Karpas-422 (cell line): ENCODE measurements around the gene TTC4. TPM values are rescaled to one million over a fixed set of nuclear protein-coding genes. Genes with fewer than 3 reads are reported as not detected.
A peak's percentile ranks its signal among the peaks of the same experiment; 100 is the strongest.

Experiments used
- DNase-seq: peaks from one replicate; pipeline ENCODE4 v3.0.0-alpha.2; 2015
- H2AFZ ChIP-seq: fragments of 200-600 bp; sonication (generic); 2 replicates; pipeline ENCODE4 v1.6.1; 2014; ENCODE audit warnings: antibody characterized with exemption, low read length, mixed read lengths
- H3K27ac ChIP-seq: fragments of 200-600 bp; sonication (generic); 2 replicates; pipeline ENCODE4 v1.5.1; 2014; ENCODE audit warnings: mild to moderate bottlenecking, low read length, moderate library complexity
- H3K27me3 ChIP-seq: fragments of 200-600 bp; sonication (generic); 2 replicates; pipeline ENCODE4 v1.6.1; 2014; ENCODE audit warnings: low read length, mixed read lengths
- H3K36me3 ChIP-seq: fragments of 200-600 bp; sonication (generic); 2 replicates; pipeline ENCODE4 v1.6.1; 2014; ENCODE audit warnings: low read length, mixed read lengths; ENCODE audit not compliant: insufficient read depth
- H3K4me1 ChIP-seq: fragments of 200-600 bp; sonication (generic); 2 replicates; pipeline ENCODE4 v1.6.1; 2014; ENCODE audit warnings: mild to moderate bottlenecking, low read length, mixed read lengths
- H3K4me2 ChIP-seq: fragments of 200-600 bp; sonication (generic); 2 replicates; pipeline ENCODE4 v1.6.1; 2014; ENCODE audit warnings: low read length, low read depth, mild to moderate bottlenecking; ENCODE audit not compliant: poor library complexity, severe bottlenecking
- H3K4me3 ChIP-seq: fragments of 200-600 bp; sonication (generic); 2 replicates; pipeline ENCODE4 v1.5.1; 2014; ENCODE audit warnings: mild to moderate bottlenecking, antibody characterized with exemption, low read length, mixed read lengths
- H3K79me2 ChIP-seq: fragments of 200-600 bp; sonication (generic); 2 replicates; pipeline ENCODE4 v1.6.1; 2014; ENCODE audit warnings: mild to moderate bottlenecking, low read length, mixed read lengths
- H3K9ac ChIP-seq: fragments of 200-600 bp; sonication (generic); 2 replicates; pipeline ENCODE4 v1.6.0; 2014; ENCODE audit warnings: low read length
- H3K9me2 ChIP-seq: fragments of 200-600 bp; sonication (generic), shearing (Covaris generic); replicated peaks from 2 replicates; pipeline ENCODE4 v1.6.0; 2014; ENCODE audit warnings: mild to moderate bottlenecking, low read length, moderate library complexity; ENCODE audit not compliant: insufficient read depth
- H3K9me3 ChIP-seq: fragments of 300-700, 200-600 bp; sonication (generic); 2 replicates; pipeline ENCODE4 v1.6.1; 2014; ENCODE audit warnings: low read length, mixed read lengths
- H4K20me1 ChIP-seq: fragments of 200-600 bp; sonication (generic); 2 replicates; pipeline ENCODE4 v1.6.1; 2014; ENCODE audit warnings: mild to moderate bottlenecking, antibody characterized with exemption, low read length, low read depth; ENCODE audit not compliant: insufficient read depth
- total RNA-seq: library from RNA; depleted of rRNA; stranded (reverse); fragments of >200 nt; shearing (Covaris generic); gene quantifications from 2 replicates; pipeline ENCODE4 v1.2.3, GENCODE V29; 2014; ENCODE audit warnings: low replicate concordance; rRNA removed

Gene TTC4, protein sequence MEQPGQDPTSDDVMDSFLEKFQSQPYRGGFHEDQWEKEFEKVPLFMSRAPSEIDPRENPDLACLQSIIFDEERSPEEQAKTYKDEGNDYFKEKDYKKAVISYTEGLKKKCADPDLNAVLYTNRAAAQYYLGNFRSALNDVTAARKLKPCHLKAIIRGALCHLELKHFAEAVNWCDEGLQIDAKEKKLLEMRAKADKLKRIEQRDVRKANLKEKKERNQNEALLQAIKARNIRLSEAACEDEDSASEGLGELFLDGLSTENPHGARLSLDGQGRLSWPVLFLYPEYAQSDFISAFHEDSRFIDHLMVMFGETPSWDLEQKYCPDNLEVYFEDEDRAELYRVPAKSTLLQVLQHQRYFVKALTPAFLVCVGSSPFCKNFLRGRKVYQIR
- total RNA-seq, result 17.4 and 26.5 TPM in 2 replicates

GRCh38 chr1:54715493-54716298, at the start of gene TTC4:
Gene TTC4 (plus strand): TSS chr1:54715861. CDS start chr1:54715909, 48 bp downstream.
- Histone ChIP-seq H3K79me2 (peaks cover 44% of the 10 kb centered on the region), H3K4me2 (peak within 1 kb of the TSS; percentile 85), H3K9me2 (no peaks in the 10 kb centered on the region), H3K4me1 (peaks cover 16% of the 10 kb centered on the region), H3K9me3 (no peaks in the 10 kb centered on the region), H2AFZ (peak within 1 kb of the TSS; percentile 98), H4K20me1 (no peaks in the 10 kb centered on the region), H3K36me3 (peaks cover 24% of the 10 kb centered on the region), H3K27ac (no peak within 1 kb of the TSS), H3K27me3 (no peaks in the 10 kb centered on the region), H3K4me3 (peak within 1 kb of the TSS; percentile 90), H3K9ac (peak within 1 kb of the TSS; percentile 81)
- DNase-seq, result peak; percentile 95

GRCh38 chr1:54666333-54666732, 49.3 kb upstream of the TTC4 start:
- Histone ChIP-seq H3K9ac (no peak overlapping the region), H3K9me2 (no peaks in the 10 kb centered on the region), H3K27ac (no peak overlapping the region), H4K20me1 (no peaks in the 10 kb centered on the region), H3K9me3 (no peaks in the 10 kb centered on the region), H2AFZ (no peak overlapping the region), H3K36me3 (no peaks in the 10 kb centered on the region), H3K4me2 (no peak overlapping the region), H3K27me3 (no peaks in the 10 kb centered on the region), H3K4me1 (no peaks in the 10 kb centered on the region), H3K79me2 (no peaks in the 10 kb centered on the region), H3K4me3 (no peak overlapping the region)
- DNase-seq, result no peak

DNA sequence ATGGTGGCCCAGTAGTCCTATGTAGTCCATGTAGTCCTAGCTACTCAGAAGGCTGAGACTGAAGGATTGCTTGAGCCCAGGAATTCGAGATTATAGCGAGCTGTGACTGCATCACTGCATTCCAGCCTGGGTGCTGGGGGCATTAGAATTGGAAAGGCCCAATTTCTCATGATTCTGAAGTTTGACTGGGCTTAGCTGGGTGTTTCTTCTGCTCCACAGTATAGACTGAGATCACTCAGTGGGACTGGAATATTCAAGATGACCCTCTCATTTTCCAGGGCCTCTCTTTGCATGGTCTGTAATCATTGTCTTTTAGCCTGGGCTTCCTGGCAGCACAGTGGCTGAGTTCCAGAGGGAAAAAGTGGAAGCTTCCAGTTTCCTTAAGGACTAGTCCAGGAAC, 47.9 kb upstream of the TTC4 start:
- Histone ChIP-seq H3K9me3 (no peaks in the 10 kb centered on the region), H3K36me3 (no peaks in the 10 kb centered on the region), H2AFZ (no peak overlapping the region), H3K27me3 (no peaks in the 10 kb centered on the region), H3K4me2 (no peak overlapping the region), H3K79me2 (no peaks in the 10 kb centered on the region), H3K4me1 (no peaks in the 10 kb centered on the region), H3K27ac (no peak overlapping the region), H3K9ac (no peak overlapping the region), H4K20me1 (no peaks in the 10 kb centered on the region), H3K9me2 (no peaks in the 10 kb centered on the region), H3K4me3 (no peak overlapping the region)
- DNase-seq, result no peak

GRCh38 chr1:54668567-54668966, 47.1 kb upstream of the TTC4 start:
- Histone ChIP-seq H3K9me2 (no peaks in the 10 kb centered on the region), H3K27me3 (no peaks in the 10 kb centered on the region), H3K27ac (no peak overlapping the region), H3K4me2 (no peak overlapping the region), H3K4me3 (no peak overlapping the region), H3K9ac (no peak overlapping the region), H3K36me3 (no peaks in the 10 kb centered on the region), H3K9me3 (no peaks in the 10 kb centered on the region), H4K20me1 (no peaks in the 10 kb centered on the region), H3K4me1 (no peaks in the 10 kb centered on the region), H3K79me2 (no peaks in the 10 kb centered on the region), H2AFZ (no peak overlapping the region)
- DNase-seq, result peak; percentile 54

DNA sequence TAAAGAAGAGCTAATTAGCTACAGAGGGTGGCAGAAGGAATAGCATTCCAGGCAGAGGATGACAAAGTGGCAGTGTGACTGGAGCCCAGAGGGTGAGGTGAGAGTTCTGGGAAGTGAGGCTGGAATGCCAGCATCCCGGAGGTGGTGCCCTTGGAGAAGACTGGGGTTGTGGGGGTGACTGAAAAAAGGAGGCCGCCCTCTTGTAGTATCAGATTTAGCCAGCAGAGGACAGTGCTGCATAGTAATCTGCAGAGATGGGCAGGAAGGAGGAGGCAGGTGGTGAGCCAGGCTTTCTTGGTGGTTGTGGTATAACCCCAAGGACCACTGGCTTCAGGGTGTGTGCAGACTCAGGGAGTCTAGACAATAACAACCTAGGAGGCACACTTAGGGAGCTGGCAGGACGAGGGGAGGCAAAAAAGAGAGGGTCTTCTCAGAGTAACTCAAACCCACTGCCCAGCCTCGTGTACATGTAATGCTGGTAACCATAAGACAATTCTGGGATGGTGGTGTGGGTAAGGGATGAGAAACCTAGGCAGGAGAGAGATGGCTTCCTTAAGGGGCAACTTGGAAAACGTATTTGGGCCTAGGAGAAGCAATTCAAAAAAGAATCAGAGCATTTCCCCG, 43.6 kb upstream of the TTC4 start:
- no peak overlapping the region for H3K9ac ChIP-seq
- no peak overlapping the region for H3K4me2 ChIP-seq
- peak; percentile 81 for DNase-seq
- no peaks in the 10 kb centered on the region for H3K9me3 ChIP-seq
- H3K36me3 ChIP-seq, result no peaks in the 10 kb centered on the region
- no peaks in the 10 kb centered on the region for H3K27me3 ChIP-seq
- H2AFZ ChIP-seq, result no peak overlapping the region
- no peaks in the 10 kb centered on the region for H3K4me1 ChIP-seq
- no peaks in the 10 kb centered on the region for H4K20me1 ChIP-seq
- no peaks in the 10 kb centered on the region for H3K9me2 ChIP-seq
- no peaks in the 10 kb centered on the region for H3K79me2 ChIP-seq
- no peak overlapping the region for H3K4me3 ChIP-seq
- no peak overlapping the region for H3K27ac ChIP-seq

GRCh38 chr1:54678776-54679643, 36.7 kb upstream of the TTC4 start:
- no peak overlapping the region for H3K4me2 ChIP-seq
- H3K9ac ChIP-seq, result no peak overlapping the region
- H3K36me3 ChIP-seq, result no peaks in the 10 kb centered on the region
- no peaks in the 10 kb centered on the region for H3K27me3 ChIP-seq
- no peak overlapping the region for H3K27ac ChIP-seq
- no peaks in the 10 kb centered on the region for H3K9me2 ChIP-seq
- no peaks in the 10 kb centered on the region for H3K9me3 ChIP-seq
- no peak for DNase-seq
- H2AFZ ChIP-seq, result no peak overlapping the region
- no peaks in the 10 kb centered on the region for H3K79me2 ChIP-seq
- H3K4me3 ChIP-seq, result no peak overlapping the region
- H4K20me1 ChIP-seq, result no peaks in the 10 kb centered on the region
- no peaks in the 10 kb centered on the region for H3K4me1 ChIP-seq

- Histone ChIP-seq H3K9ac (no peak overlapping the region), H3K4me3 (no peak overlapping the region), H3K4me1 (no peaks in the 10 kb centered on the region), H4K20me1 (no peaks in the 10 kb centered on the region), H3K36me3 (no peaks in the 10 kb centered on the region), H3K27me3 (no peaks in the 10 kb centered on the region), H3K9me3 (no peaks in the 10 kb centered on the region), H3K4me2 (no peak overlapping the region), H3K27ac (no peak overlapping the region), H3K79me2 (no peaks in the 10 kb centered on the region), H2AFZ (no peak overlapping the region), H3K9me2 (no peaks in the 10 kb centered on the region)
- no peak for DNase-seq
Measured at GRCh38 chr1:54679706-54680105, 36.0 kb upstream of the TTC4 start.
